GM10266 (cell line): Measurements from ENCODE around the gene NCOA1.
"Not testable (repeated sequence)": the region's sequence is repeated elsewhere in the genome, so short reads cannot be mapped to it uniquely, and the experiment has no call there.

Experiments
- DNase-seq: peaks from one replicate; pipeline ENCODE4 v3.0.0; 2012; ENCODE audit errors: extremely low spot score
- CTCF ChIP-seq: IDR thresholded peaks from 2 replicates; pipeline ENCODE4 v1.5.1; 2012; ENCODE audit warnings: mild to moderate bottlenecking, low read depth; ENCODE audit not compliant: control insufficient read depth, insufficient read depth; ENCODE audit errors: missing control alignments

The NCOA1 gene

GRCh38 chr2:24568551-24568950 is 77.5 kb downstream of the NCOA1 start:
- no peak for DNase-seq
- no peak for TF ChIP-seq CTCF

DNA sequence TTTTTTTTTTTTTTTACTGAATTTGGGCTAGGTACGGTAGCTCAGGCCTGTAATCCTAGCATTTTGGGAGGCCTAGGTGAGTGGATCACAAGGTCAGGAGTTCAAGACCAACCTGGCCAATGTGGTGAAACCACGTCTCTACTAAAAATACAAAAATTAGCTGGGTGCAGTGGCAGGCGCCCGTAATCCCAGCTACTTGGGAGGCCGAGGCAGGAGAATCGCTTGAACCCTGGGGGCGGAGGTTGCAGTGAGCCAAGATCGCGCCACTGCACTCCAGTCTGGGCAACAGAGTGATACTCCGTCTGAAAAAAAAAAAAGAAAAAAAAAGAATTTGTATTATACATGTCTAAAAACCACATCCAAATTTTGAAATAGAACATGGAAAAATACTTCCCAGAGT is 78.5 kb downstream of the NCOA1 start:
- not testable (repeated sequence) for DNase-seq

DNA sequence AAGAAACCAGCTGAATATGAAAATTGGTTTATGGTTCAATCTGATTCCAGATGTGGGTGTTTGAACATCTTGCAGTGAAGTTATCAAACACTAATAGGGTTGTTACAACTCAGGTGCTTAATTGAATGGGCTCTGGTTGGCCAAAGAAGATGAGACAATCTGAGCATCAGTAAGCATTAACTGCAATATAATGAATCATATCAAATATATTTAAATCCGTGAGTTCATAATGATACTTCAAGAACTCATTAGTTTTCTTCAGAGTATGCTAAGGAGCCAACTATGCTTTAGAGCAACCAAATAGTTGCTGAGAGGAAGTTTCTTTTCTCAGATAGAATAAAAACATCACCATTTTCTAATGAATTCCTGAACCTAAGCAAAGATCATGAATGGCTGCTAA is 79.2 kb downstream of the NCOA1 start:
- no peak for DNase-seq
- TF ChIP-seq CTCF = no peak

DNA sequence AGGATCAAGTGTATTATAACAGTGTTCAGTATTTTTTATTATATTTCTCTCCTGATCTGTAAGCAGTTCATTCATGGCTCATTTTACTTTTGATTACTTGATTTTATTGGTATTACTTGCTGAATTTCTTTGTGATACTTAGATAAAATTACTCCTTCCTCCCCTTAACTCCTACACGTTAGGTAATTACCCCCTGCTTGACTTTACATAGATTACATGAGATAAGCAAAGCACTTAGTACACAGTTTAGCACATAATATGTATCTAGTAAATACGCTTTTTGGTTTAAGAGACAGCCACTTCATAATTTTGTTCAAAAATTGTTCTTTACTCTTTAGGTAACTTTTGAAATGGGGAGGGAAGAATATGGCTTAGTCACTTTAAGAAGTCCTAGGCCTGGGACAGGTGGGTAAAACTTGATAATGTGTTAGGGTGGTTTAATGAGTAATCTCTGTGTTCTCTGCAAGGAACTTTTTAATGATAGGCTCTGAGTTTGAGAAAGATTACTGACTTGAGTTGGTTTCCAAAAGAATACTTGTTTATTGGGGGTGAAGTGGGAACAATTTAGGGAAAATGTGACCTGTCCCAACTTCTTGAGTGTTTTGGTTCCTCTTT is 80.9 kb downstream of the NCOA1 start:
- DNase-seq = no peak
- TF ChIP-seq CTCF = no peak

DNA sequence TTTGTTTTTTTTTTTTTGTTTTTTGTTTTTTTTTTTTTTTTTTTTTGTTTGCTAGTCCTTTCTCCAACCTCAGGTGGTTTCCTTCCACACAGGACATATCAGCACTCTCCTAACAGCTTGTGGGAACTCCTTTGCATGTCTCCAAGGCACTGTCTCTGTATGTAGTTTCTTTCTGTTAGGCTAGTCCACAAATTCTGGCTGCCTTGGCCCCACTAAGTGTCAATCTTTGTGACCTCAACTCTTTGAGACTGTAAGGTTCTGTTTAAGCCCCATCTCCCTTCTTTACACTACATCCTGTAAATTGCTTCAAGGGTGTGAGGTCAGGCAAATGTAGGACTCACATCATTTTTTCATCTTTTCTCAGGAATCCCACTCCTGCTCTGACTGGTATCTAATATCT is 85.1 kb downstream of the NCOA1 start:
- DNase-seq = no peak
- no peak for TF ChIP-seq CTCF

- no peak for TF ChIP-seq CTCF
- peak; percentile 12 for DNase-seq
These were observed 85.6 kb downstream of the NCOA1 start for GRCh38 chr2:24576617-24577016.

GRCh38 chr2:24577481-24577880 is 86.4 kb downstream of the NCOA1 start:
- no peak for TF ChIP-seq CTCF
- peak; percentile 54 for DNase-seq
